Measurements from ENCODE around the gene ESPN. TPM values are rescaled to one million over a fixed set of nuclear protein-coding genes. Genes with fewer than 3 reads are reported as not detected.

The ESPN gene
- total and polyA plus RNA-seq, 2 of the 4 experiments (the other 2 are of a cell fraction) = under 0.01 to 0.02 TPM

DNA sequence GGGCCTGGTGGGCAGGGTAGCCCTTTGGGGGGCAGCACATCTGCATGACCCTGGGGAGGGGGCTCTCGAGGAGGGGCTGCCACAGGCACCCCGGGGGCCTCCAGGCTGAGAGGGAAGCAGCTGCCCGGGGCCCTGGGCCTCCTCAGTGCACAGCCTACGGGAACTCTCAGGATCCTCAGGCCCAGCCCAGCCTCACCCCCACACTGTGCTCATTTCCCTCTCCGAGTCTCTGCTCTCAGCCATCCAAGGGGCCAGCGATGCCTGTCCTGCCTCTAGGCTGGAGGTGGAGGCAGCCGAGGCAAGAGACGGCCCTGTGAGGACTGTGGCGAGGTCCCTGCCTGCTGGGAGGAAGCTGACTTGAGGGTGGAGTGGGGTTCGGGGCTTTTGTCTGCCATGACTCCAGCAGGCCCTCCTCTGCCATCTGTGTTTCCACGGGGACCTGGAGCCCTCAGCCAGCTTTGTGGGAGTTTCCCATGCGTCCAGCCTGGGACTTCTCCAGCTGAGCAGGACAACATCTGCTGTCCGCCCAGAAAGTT is 74.1 kb downstream of the ESPN start:
- Histone ChIP-seq H3K14ac (replicated peaks; ENCODE audit: low read depth, low read length) (no peak overlapping the region), H2BK120ac (ENCODE audit: low read depth, low read length) (no peak overlapping the region), H3K4me2 (ENCODE audit: low read depth, low read length) (no peak overlapping the region), H2BK15ac (ENCODE audit: low read depth, low read length) (no peak overlapping the region), H3K36me3 (ENCODE audit: control insufficient read depth, insufficient read depth, low read length) (no peaks in the 10 kb centered on the region), H4K5ac (ENCODE audit: low read depth, low read length) (no peak overlapping the region), H3K27ac (ENCODE audit: insufficient read depth, low read length) (no peak overlapping the region), H3K23ac (ENCODE audit: low read depth, low read length) (no peak overlapping the region), H2BK5ac (ENCODE audit: low read depth, low read length, poor library complexity, severe bottlenecking) (no peak overlapping the region), H2BK20ac (ENCODE audit: low read depth, low read length) (no peak overlapping the region), H2AFZ (replicated peaks; ENCODE audit: low read length, poor library complexity) (no peak overlapping the region), H3K9me3 (ENCODE audit: control insufficient read depth, insufficient read depth, low read length) (no peaks in the 10 kb centered on the region), H4K20me1 (ENCODE audit: insufficient read depth, low read length) (no peaks in the 10 kb centered on the region), H4K8ac (ENCODE audit: low read depth in 2 of 2, low read length in 2 of 2) (no peak overlapping the region), H2AK9ac (replicated peaks; ENCODE audit: low read depth, low read length, poor library complexity) (peak overlapping the region; percentile 17), H3K9ac (ENCODE audit: low read depth, low read length) (no peak overlapping the region), H3K79me1 (ENCODE audit: low read depth in 1 of 2, low read length in 2 of 2) (0 out of 4 replicates have a peak, but pooled peaks cover 0 to 4% of the 10 kb centered on the region in 2 experiments), H3K4me1 (ENCODE audit: control insufficient read depth, insufficient read depth, low read length) (peaks cover 9% of the 10 kb centered on the region), H3K56ac (ENCODE audit: extremely low read depth, insufficient read depth, low read length) (no peak overlapping the region), H3K18ac (ENCODE audit: low read depth, low read length) (no peak overlapping the region), H3K4ac (ENCODE audit: low read depth, low read length) (no peak overlapping the region), H3K4me3 (ENCODE audit: insufficient read depth, low read depth, low read length) (no peak overlapping the region), H3K27me3 (ENCODE audit: control insufficient read depth, insufficient read depth, low read length) (peaks cover 7% of the 10 kb centered on the region), H3K9me1 (ENCODE audit: insufficient read depth, low read length) (no peaks in the 10 kb centered on the region), H2AK5ac (ENCODE audit: low read depth, low read length) (no peak overlapping the region), H4K91ac (ENCODE audit: insufficient read depth, low read depth, low read length) (no peak overlapping the region)
- ChIA-PET POLR2A (ENCODE audit: unreplicated experiment) (no interaction called here), CTCF (no interaction called here)
- dilution Hi-C loops (cut with HindIII; ENCODE audit: low sequenced_read_pairs, unreplicated experiment) (no loop called here), in situ Hi-C loops (cut with MboI; ENCODE audit: low sequenced_read_pairs) (loop anchor here (10.0 kb wide), 1 partner anchor 146 kb away; no protein-coding TSS in a partner anchor), intact Hi-C loops (cut with micrococcal nuclease) (no loop called here)
- no TSS peak for BruUV-seq (replicated peaks)
- ATAC-seq (ENCODE audit: low read depth) = no peak
- no peak for DNase-seq
- WGBS, 2 experiments (ENCODE audit: extremely low coverage in 2 of 2, insufficient read length in 1 of 2) = 81% methylated on average over 3 of the region's 13 CpGs; no CpG with 5 or more reads in 1 of the 2 experiments
- TF ChIP-seq CHD1 (IDR thresholded peaks at IDR 0.05; ENCODE audit: low read depth, low read length) (no peak), RAD21 (IDR thresholded peaks at IDR 0.05; ENCODE audit: low read length) (no peak), MXI1 (IDR thresholded peaks at IDR 0.05; ENCODE audit: borderline replicate concordance, low read depth, low read length) (no peak)
- TF ChIP-seq, protein P1, sequence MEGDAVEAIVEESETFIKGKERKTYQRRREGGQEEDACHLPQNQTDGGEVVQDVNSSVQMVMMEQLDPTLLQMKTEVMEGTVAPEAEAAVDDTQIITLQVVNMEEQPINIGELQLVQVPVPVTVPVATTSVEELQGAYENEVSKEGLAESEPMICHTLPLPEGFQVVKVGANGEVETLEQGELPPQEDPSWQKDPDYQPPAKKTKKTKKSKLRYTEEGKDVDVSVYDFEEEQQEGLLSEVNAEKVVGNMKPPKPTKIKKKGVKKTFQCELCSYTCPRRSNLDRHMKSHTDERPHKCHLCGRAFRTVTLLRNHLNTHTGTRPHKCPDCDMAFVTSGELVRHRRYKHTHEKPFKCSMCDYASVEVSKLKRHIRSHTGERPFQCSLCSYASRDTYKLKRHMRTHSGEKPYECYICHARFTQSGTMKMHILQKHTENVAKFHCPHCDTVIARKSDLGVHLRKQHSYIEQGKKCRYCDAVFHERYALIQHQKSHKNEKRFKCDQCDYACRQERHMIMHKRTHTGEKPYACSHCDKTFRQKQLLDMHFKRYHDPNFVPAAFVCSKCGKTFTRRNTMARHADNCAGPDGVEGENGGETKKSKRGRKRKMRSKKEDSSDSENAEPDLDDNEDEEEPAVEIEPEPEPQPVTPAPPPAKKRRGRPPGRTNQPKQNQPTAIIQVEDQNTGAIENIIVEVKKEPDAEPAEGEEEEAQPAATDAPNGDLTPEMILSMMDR (conservative IDR thresholded peaks at IDR 0.05; ENCODE audit: low read depth, low read length) = no peak
- TF ChIP-seq, protein P2, sequence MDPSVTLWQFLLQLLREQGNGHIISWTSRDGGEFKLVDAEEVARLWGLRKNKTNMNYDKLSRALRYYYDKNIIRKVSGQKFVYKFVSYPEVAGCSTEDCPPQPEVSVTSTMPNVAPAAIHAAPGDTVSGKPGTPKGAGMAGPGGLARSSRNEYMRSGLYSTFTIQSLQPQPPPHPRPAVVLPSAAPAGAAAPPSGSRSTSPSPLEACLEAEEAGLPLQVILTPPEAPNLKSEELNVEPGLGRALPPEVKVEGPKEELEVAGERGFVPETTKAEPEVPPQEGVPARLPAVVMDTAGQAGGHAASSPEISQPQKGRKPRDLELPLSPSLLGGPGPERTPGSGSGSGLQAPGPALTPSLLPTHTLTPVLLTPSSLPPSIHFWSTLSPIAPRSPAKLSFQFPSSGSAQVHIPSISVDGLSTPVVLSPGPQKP (IDR thresholded peaks at IDR 0.05; ENCODE audit: borderline replicate concordance, low read depth, low read length) = no peak
